ENCODE results near the gene BRCA1. TPM values are rescaled to one million over a fixed set of nuclear protein-coding genes. Genes with fewer than 3 reads are reported as not detected.

Gene BRCA1
- total RNA-seq, result 10 to 100 TPM; 10.3 to 17.7 TPM
- 10 to 100 TPM; 13.4 to 24.4 (median 19.2) TPM for polyA plus RNA-seq (ENCODE audit: insufficient read length in 6 of 6)
- long read RNA-seq, donor 1, partial matches to known transcripts, result 0 of 2 reads
- long read RNA-seq, donor 1, other reads (novel, unspliced or antisense), result 0 of 2 reads
- long read RNA-seq, donor 2, partial matches to known transcripts, result 0 of 7 reads
- long read RNA-seq, donor 2, other reads (novel, unspliced or antisense), result 6 of 7 reads
- long read RNA-seq, donor 3, full-length matches to known transcripts, result 2 of 40 reads
- long read RNA-seq, donor 3, partial matches to known transcripts, result 29 of 40 reads
- long read RNA-seq, donor 3, other reads (novel, unspliced or antisense), result 9 of 40 reads
- long read RNA-seq, donor 4, full-length matches to known transcripts, result 2 of 5 reads
- long read RNA-seq, donor 4, partial matches to known transcripts, result 1 of 5 reads
- long read RNA-seq, donor 4, other reads (novel, unspliced or antisense), result 2 of 5 reads
- long read RNA-seq, donor 5, partial matches to known transcripts, result 56 of 66 reads
- long read RNA-seq, donor 5, other reads (novel, unspliced or antisense), result 7 of 66 reads
- long read RNA-seq, donor 6, partial matches to known transcripts, result 29 of 37 reads
- long read RNA-seq, donor 6, other reads (novel, unspliced or antisense), result 8 of 37 reads
- long read RNA-seq, donor 7, partial matches to known transcripts, result 0 of 1 reads
- long read RNA-seq, donor 7, other reads (novel, unspliced or antisense), result 0 of 1 reads
- long read RNA-seq, donor 8, partial matches to known transcripts, result 6 of 7 reads
- long read RNA-seq, donor 8, other reads (novel, unspliced or antisense), result 0 of 7 reads
- long read RNA-seq, donor 9, result 0 reads
- long read RNA-seq, donor 10, partial matches to known transcripts, result 0 of 1 reads
- long read RNA-seq, donor 10, other reads (novel, unspliced or antisense), result 1 of 1 reads
- long read RNA-seq, donor 11, result 0 reads
- long read RNA-seq, donor 12, partial matches to known transcripts, result 0 of 1 reads
- long read RNA-seq, donor 12, other reads (novel, unspliced or antisense), result 0 of 1 reads

DNA sequence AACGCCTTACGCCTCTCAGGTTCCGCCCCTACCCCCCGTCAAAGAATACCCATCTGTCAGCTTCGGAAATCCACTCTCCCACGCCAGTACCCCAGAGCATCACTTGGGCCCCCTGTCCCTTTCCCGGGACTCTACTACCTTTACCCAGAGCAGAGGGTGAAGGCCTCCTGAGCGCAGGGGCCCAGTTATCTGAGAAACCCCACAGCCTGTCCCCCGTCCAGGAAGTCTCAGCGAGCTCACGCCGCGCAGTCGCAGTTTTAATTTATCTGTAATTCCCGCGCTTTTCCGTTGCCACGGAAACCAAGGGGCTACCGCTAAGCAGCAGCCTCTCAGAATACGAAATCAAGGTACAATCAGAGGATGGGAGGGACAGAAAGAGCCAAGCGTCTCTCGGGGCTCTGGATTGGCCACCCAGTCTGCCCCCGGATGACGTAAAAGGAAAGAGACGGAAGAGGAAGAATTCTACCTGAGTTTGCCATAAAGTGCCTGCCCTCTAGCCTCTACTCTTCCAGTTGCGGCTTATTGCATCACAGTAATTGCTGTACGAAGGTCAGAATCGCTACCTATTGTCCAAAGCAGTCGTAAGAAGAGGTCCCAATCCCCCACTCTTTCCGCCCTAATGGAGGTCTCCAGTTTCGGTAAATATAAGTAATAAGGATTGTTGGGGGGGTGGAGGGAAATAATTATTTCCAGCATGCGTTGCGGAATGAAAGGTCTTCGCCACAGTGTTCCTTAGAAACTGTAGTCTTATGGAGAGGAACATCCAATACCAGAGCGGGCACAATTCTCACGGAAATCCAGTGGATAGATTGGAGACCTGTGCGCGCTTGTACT, at the start of gene BRCA1:
Gene BRCA1, minus strand, starts transcription at position 232 of the 834 bp plus-strand sequence. CDS start 1,268 bp downstream, outside the sequence.
- Histone ChIP-seq H3K36me3 (peaks cover 0 to 8% of the 10 kb centered on the region in 2 donors), H3K4me1 (peaks cover 3 to 39% of the 10 kb centered on the region in 2 donors), H3K4me3 (peak within 1 kb of the TSS; percentile 43 to 68), H3K27ac (peak within 1 kb of the TSS; percentile 55 to 85), H3K27me3 (no peaks in the 10 kb centered on the region), H3K9me3 (no peaks in the 10 kb centered on the region)
- TF ChIP-seq, protein P1, sequence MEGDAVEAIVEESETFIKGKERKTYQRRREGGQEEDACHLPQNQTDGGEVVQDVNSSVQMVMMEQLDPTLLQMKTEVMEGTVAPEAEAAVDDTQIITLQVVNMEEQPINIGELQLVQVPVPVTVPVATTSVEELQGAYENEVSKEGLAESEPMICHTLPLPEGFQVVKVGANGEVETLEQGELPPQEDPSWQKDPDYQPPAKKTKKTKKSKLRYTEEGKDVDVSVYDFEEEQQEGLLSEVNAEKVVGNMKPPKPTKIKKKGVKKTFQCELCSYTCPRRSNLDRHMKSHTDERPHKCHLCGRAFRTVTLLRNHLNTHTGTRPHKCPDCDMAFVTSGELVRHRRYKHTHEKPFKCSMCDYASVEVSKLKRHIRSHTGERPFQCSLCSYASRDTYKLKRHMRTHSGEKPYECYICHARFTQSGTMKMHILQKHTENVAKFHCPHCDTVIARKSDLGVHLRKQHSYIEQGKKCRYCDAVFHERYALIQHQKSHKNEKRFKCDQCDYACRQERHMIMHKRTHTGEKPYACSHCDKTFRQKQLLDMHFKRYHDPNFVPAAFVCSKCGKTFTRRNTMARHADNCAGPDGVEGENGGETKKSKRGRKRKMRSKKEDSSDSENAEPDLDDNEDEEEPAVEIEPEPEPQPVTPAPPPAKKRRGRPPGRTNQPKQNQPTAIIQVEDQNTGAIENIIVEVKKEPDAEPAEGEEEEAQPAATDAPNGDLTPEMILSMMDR (IDR thresholded peaks at IDR 0.05), result no peak
- peak; percentile 90 to 98 (median 94) for DNase-seq
- peak; percentile 99 for ATAC-seq
- intact Hi-C loops (cut with DNase I), result no loop called here

DNA sequence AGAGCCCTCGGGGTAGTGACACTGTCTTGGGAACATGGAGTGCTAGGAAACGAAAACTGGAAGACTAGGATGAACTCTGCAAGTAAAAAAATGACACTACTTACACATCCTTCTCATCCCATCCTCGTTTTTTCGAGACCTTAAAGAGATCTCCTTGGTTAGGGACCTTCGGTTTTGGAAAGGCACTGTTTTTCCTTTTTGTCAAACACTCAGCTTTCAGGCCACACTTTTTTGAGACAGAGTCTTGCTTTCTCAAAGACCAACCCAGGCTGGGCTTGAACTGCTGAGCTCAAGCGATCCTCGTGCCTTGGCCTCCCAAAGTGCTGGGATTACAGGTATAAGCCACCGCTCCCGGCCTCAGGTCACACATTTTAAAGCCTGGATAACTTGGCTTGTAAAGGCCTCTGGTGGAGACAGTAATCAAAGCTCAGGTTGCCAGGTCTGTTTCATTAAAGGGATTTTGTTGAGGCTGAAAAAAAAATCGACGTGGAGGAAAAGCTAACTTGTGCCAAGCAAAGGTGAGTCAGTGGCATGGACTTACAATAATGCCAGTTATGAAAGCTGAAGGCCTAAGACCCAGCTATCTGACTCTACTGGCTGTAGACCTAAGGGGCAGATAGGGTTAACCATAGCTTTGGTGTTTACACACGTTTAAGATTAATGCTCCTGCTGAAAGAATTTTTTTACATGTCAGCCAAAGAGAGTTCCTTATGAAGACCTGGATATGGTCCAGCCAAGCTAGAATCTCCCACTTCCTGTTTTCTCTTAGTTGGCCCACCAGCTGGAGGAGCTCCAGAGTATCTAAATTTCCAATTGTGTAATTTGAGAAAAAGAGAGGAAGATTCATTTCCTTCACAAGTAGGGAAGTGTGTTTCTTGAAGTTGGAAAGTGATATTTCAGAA, 46.7 kb upstream of the BRCA1 start:
- H3K27me3 ChIP-seq, result no peaks in the 10 kb centered on the region
- H3K27ac ChIP-seq, result peak overlapping the region; percentile 97 to 99
- DNase-seq (peak in 2 of 4 donors; percentile 84 to 92), ATAC-seq (peak; percentile 2)
- intact Hi-C loops (cut with DNase I), result no loop called here
- H3K4me3 ChIP-seq, result peak overlapping the region; percentile 63 to 80
- H3K4me1 ChIP-seq, result peaks cover 17 to 71% of the 10 kb centered on the region in 2 donors
- peaks cover 0 to 12% of the 10 kb centered on the region in 2 donors for H3K36me3 ChIP-seq
- H3K9me3 ChIP-seq, result no peaks in the 10 kb centered on the region
- TF ChIP-seq, protein P1 (IDR thresholded peaks at IDR 0.05), result no peak

DNA sequence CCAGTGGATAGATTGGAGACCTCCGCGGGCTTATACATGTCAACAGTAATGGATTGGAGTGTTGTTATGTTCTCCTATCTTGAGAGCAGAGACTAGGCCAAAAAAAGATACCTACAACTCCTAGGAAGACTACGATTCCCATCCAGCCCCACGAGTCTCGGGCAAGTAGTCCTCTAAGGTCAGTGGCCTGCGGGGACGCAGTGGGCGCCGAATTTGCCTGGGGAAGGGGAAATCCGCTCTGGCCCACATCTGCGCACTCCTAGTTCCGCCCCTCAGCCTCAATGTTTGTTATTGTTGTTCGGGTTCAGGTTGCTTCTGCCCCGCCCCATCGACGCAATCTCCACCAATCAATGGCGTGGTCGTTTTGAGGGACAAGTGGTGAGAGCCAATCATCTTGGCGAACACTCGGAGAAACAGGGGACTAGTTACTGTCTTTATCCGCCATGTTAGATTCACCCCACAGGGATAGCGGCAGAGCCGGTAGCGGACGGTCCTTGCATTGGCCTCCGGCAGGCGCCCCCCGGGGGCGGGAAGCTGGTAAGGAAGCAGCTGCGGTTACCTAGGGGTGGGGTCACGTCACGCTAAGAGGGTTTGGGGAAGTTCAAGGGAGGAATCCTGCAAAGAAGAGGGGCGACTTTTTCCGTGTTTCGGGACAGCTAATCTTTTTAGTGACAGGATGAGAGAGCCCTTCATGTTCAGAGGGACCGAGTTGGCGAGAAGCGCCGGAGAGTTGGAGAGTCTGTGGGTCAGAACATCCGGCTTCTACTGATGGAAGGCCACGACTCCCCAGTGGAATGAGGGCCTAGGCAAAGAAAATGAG, 45.8 kb upstream of the BRCA1 start, which contains the start of gene NBR1:
Gene NBR1, plus strand, starts transcription at position 449 of the 820 bp plus-strand sequence. CDS start 4,586 bp downstream, outside the sequence.
- peak; percentile 91 to 99 (median 97) for DNase-seq
- TF ChIP-seq, protein P1 (IDR thresholded peaks at IDR 0.05), result peak in 1 of 2 donors; percentile 17
- Histone ChIP-seq H3K9me3 (no peaks in the 10 kb centered on the region), H3K36me3 (peaks cover 0 to 4% of the 10 kb centered on the region in 2 donors), H3K27me3 (no peaks in the 10 kb centered on the region), H3K4me3 (peak within 1 kb of the TSS; percentile 63 to 80), H3K27ac (peak within 1 kb of the TSS; percentile 97 to 99), H3K4me1 (peaks cover 17 to 63% of the 10 kb centered on the region in 2 donors)
- intact Hi-C loops (cut with DNase I), result no loop called here
- peak; percentile 88 for ATAC-seq
